Regular cardiac myocyte (primary cell): ENCODE measurements around the gene ATMIN. TPM values are rescaled to one million over a fixed set of nuclear protein-coding genes. Genes with fewer than 3 reads are reported as not detected.

Experiments used
- total RNA-seq: library from RNA; depleted of rRNA; stranded (reverse); fragments of >200 nt; gene quantifications from 2 replicates; pipeline ENCODE4 v1.2.3, GENCODE V29; 2014

Gene ATMIN
- total RNA-seq, result 41.4 and 47.4 TPM in 2 replicates

GRCh38 chr16:81035398-81035974 is at the start of gene ATMIN:
TSS of gene ATMIN (plus strand) at chr16:81035842. CDS start at chr16:81035871, 29 bp downstream.

GRCh38 chr16:81006813-81007695 is 28.6 kb upstream of the ATMIN start, which contains the start of the genes CENPN and CMC2:
TSS of gene CENPN (plus strand) at chr16:81007214. CDS start at chr16:81011940, 4,726 bp downstream.
TSS of gene CMC2 (minus strand) at chr16:81006885. CDS start at chr16:80997394, 9,491 bp downstream.

GRCh38 chr16:81077076-81077940 is 41.7 kb downstream of the ATMIN start, which contains the start of gene C16orf46:
TSS of gene C16orf46 (minus strand) at chr16:81077238. CDS start at chr16:81063955, 13,283 bp downstream.

GRCh38 chr16:81095953-81096714 is 60.5 kb downstream of the ATMIN start, which contains the start of gene GCSH:
TSS of gene GCSH (minus strand) at chr16:81096395. CDS start at chr16:81096278, 117 bp downstream.

Other genes with a start within 250 kb of the ATMIN start
- gene CDYL2, start 231.2 kb upstream of the ATMIN start, total RNA-seq, result 6.5 and 7.5 TPM in 2 replicates
- 33.5 and 76.1 TPM in 2 replicates for gene CMC2, start 29.0 kb upstream of the ATMIN start, total RNA-seq
- 15.8 and 64.0 TPM in 2 replicates for gene CENPN, start 28.6 kb upstream of the ATMIN start, total RNA-seq
- gene C16orf46, start 41.4 kb downstream of the ATMIN start, total RNA-seq, result 0.85 TPM in 1 of 2 replicates, not detected in the other
- 12.1 and 18.4 TPM in 2 replicates for gene GCSH, start 60.6 kb downstream of the ATMIN start, total RNA-seq
- gene BCO1, start 202.8 kb downstream of the ATMIN start, total RNA-seq, result not detected in 2 replicates